ENCODE results near the gene PHF13. TPM values are rescaled to one million over a fixed set of nuclear protein-coding genes. Genes with fewer than 3 reads are reported as not detected.

PHF13 gene
- total RNA-seq, 2 donors from 2014 or later = 36.9 to 47.8 TPM

- no peak overlapping the region for H3K27ac ChIP-seq (ENCODE audit: low read depth, low read length)
- TF ChIP-seq CTCF (conservative IDR thresholded peaks at IDR 0.05) = no peak
- Mint-ChIP-seq H3K9me3 (peaks cover 4% of the 10 kb centered on the region), H3K4me1 (no peaks in the 10 kb centered on the region), H3K36me3 (ENCODE audit: low read depth) (peaks cover 57% of the 10 kb centered on the region), H3K27ac (no peak overlapping the region), H3K4me3 (peak overlapping the region; percentile 76), H3K27me3 (ENCODE audit: insufficient read depth) (no peaks in the 10 kb centered on the region)
- no peaks in the 10 kb centered on the region for H3K27me3 ChIP-seq (ENCODE audit: control insufficient read depth, insufficient read depth, low read length, poor library complexity, severe bottlenecking)
- peaks cover 57% of the 10 kb centered on the region for H3K36me3 ChIP-seq (ENCODE audit: control insufficient read depth, insufficient read depth, low read length)
- WGBS, 2 experiments (ENCODE audit: insufficient coverage in 1 of 2, insufficient read length in 1 of 2) = 97 to 100% methylated on average over 4 to 9 of the region's 9 CpGs
- no peaks in the 10 kb centered on the region for H3K9me3 ChIP-seq (ENCODE audit: control insufficient read depth, low read length)
- no peak overlapping the region for H3K9ac ChIP-seq (ENCODE audit: extremely low read depth, low read length, poor library complexity, severe bottlenecking)
- no peaks in the 10 kb centered on the region for H3K4me1 ChIP-seq (ENCODE audit: control insufficient read depth, insufficient read depth, low read length)
- DNase-seq = no peak
- H3K4me3 ChIP-seq (ENCODE audit: low read length) = no peak overlapping the region
These were observed 13.5 kb downstream of the PHF13 start for GRCh38 chr1:6627031-6627430.

GRCh38 chr1:6627841-6628545 is 14.5 kb downstream of the PHF13 start:
- H3K4me1 ChIP-seq (ENCODE audit: control insufficient read depth, insufficient read depth, low read length) = no peaks in the 10 kb centered on the region
- H3K36me3 ChIP-seq (ENCODE audit: control insufficient read depth, insufficient read depth, low read length) = peaks cover 53% of the 10 kb centered on the region
- Mint-ChIP-seq H3K27ac (peak overlapping the region; percentile 7), H3K4me3 (no peak overlapping the region), H3K4me1 (no peaks in the 10 kb centered on the region), H3K36me3 (ENCODE audit: low read depth) (peaks cover 54% of the 10 kb centered on the region), H3K9me3 (peaks cover 4% of the 10 kb centered on the region), H3K27me3 (ENCODE audit: insufficient read depth) (no peaks in the 10 kb centered on the region)
- no peak for DNase-seq
- H3K4me3 ChIP-seq (ENCODE audit: low read length) = no peak overlapping the region
- H3K27me3 ChIP-seq (ENCODE audit: control insufficient read depth, insufficient read depth, low read length, poor library complexity, severe bottlenecking) = no peaks in the 10 kb centered on the region
- H3K9me3 ChIP-seq (ENCODE audit: control insufficient read depth, low read length) = no peaks in the 10 kb centered on the region
- H3K27ac ChIP-seq (ENCODE audit: low read depth, low read length) = no peak overlapping the region
- TF ChIP-seq CTCF (conservative IDR thresholded peaks at IDR 0.05) = no peak
- H3K9ac ChIP-seq (ENCODE audit: extremely low read depth, low read length, poor library complexity, severe bottlenecking) = no peak overlapping the region
- 93 to 96% methylated on average over 21 of the region's 21 CpGs for WGBS, 2 experiments (ENCODE audit: insufficient coverage in 1 of 2, insufficient read length in 1 of 2)

- no peak for DNase-seq
- H3K4me3 Mint-ChIP-seq = no peak overlapping the region
- Histone ChIP-seq H3K27me3 (ENCODE audit: control insufficient read depth, insufficient read depth, low read length, poor library complexity, severe bottlenecking) (no peaks in the 10 kb centered on the region), H3K4me1 (ENCODE audit: control insufficient read depth, insufficient read depth, low read length) (no peaks in the 10 kb centered on the region), H3K27ac (ENCODE audit: low read depth, low read length) (no peak overlapping the region), H3K9ac (ENCODE audit: extremely low read depth, low read length, poor library complexity, severe bottlenecking) (no peak overlapping the region), H3K36me3 (ENCODE audit: control insufficient read depth, insufficient read depth, low read length) (peaks cover 52% of the 10 kb centered on the region), H3K9me3 (ENCODE audit: control insufficient read depth, low read length) (no peaks in the 10 kb centered on the region), H3K4me3 (ENCODE audit: low read length) (no peak overlapping the region)
- no peak overlapping the region for H3K27ac Mint-ChIP-seq
- no peaks in the 10 kb centered on the region for H3K9me3 Mint-ChIP-seq
- H3K36me3 Mint-ChIP-seq (ENCODE audit: low read depth) = peaks cover 54% of the 10 kb centered on the region
- no peaks in the 10 kb centered on the region for H3K4me1 Mint-ChIP-seq
- 90 to 96% methylated on average over 1 to 12 of the region's 12 CpGs for WGBS, 2 experiments (ENCODE audit: insufficient coverage in 1 of 2, insufficient read length in 1 of 2)
- H3K27me3 Mint-ChIP-seq (ENCODE audit: insufficient read depth) = no peaks in the 10 kb centered on the region
- no peak for TF ChIP-seq CTCF (conservative IDR thresholded peaks at IDR 0.05)
These were observed 15.5 kb downstream of the PHF13 start for GRCh38 chr1:6628971-6629479.
